Measurements from ENCODE around the gene CCKAR. TPM values are rescaled to one million over a fixed set of nuclear protein-coding genes. Genes with fewer than 3 reads are reported as not detected.

CCKAR gene
- total RNA-seq, 1 donor from 2014 or later, result not detected

GRCh38 chr4:26464420-26465095 lies 25.7 kb downstream of the CCKAR start:
- peaks cover 5% of the 10 kb centered on the region for H3K4me1 ChIP-seq (ENCODE audit: insufficient read depth, low read length)
- H3K36me3 ChIP-seq (ENCODE audit: insufficient read depth, low read length), result no peaks in the 10 kb centered on the region
- H3K4me2 ChIP-seq (ENCODE audit: low read length), result no peak overlapping the region
- H3K27me3 ChIP-seq (ENCODE audit: insufficient read depth, low read length), result no peaks in the 10 kb centered on the region
- no peak overlapping the region for H3K4me3 Mint-ChIP-seq (ENCODE audit: unreplicated experiment)
- FAIRE-seq (no peak), DNase-seq (ENCODE audit: low read depth) (no peak)
- no peak overlapping the region for H3K27ac ChIP-seq (ENCODE audit: low read depth, low read length)
- no peaks in the 10 kb centered on the region for H4K20me1 ChIP-seq (ENCODE audit: insufficient read depth, low read length)
- H3K4me3 ChIP-seq (ENCODE audit: insufficient read depth, low read depth, low read length), result no peak overlapping the region
- H2AFZ ChIP-seq (ENCODE audit: low read depth, low read length), result no peak overlapping the region
- no peak overlapping the region for H3K9ac ChIP-seq (ENCODE audit: low read length)
- peaks cover 4% of the 10 kb centered on the region for H3K9me3 ChIP-seq (ENCODE audit: insufficient read depth, low read depth, low read length)
- no peaks in the 10 kb centered on the region for H3K36me3 Mint-ChIP-seq (ENCODE audit: low read depth, unreplicated experiment)
- no peaks in the 10 kb centered on the region for H3K4me1 Mint-ChIP-seq (ENCODE audit: low read depth, unreplicated experiment)
- no peak overlapping the region for H3K27ac Mint-ChIP-seq (ENCODE audit: unreplicated experiment)
- H3K79me2 ChIP-seq (ENCODE audit: insufficient read depth, low read length), result no peaks in the 10 kb centered on the region
- peaks cover 6% of the 10 kb centered on the region for H3K9me3 Mint-ChIP-seq (ENCODE audit: unreplicated experiment)
- no peak for TF ChIP-seq CTCF (IDR thresholded peaks at IDR 0.05; ENCODE audit: insufficient read depth, low read depth, low read length)
- TF ChIP-seq EZH2 (IDR thresholded peaks at IDR 0.05; ENCODE audit: insufficient read depth, low read length), result no peak
- H3K27me3 Mint-ChIP-seq (ENCODE audit: low read depth, unreplicated experiment), result peaks cover 5% of the 10 kb centered on the region

- Histone ChIP-seq H3K4me2 (ENCODE audit: low read length) (no peak overlapping the region), H2AFZ (ENCODE audit: low read depth, low read length) (no peak overlapping the region), H3K79me2 (ENCODE audit: insufficient read depth, low read length) (no peaks in the 10 kb centered on the region), H3K27me3 (ENCODE audit: insufficient read depth, low read length) (no peaks in the 10 kb centered on the region), H3K27ac (ENCODE audit: low read depth, low read length) (no peak overlapping the region), H3K4me1 (ENCODE audit: insufficient read depth, low read length) (peaks cover 12% of the 10 kb centered on the region), H3K9ac (ENCODE audit: low read length) (no peak overlapping the region), H3K9me3 (ENCODE audit: insufficient read depth, low read depth, low read length) (peaks cover 4% of the 10 kb centered on the region), H3K36me3 (ENCODE audit: insufficient read depth, low read length) (no peaks in the 10 kb centered on the region), H4K20me1 (ENCODE audit: insufficient read depth, low read length) (no peaks in the 10 kb centered on the region), H3K4me3 (ENCODE audit: insufficient read depth, low read depth, low read length) (no peak overlapping the region)
- Mint-ChIP-seq H3K27ac (ENCODE audit: unreplicated experiment) (no peak overlapping the region), H3K4me3 (ENCODE audit: unreplicated experiment) (no peak overlapping the region), H3K4me1 (ENCODE audit: low read depth, unreplicated experiment) (peaks cover 1% of the 10 kb centered on the region), H3K27me3 (ENCODE audit: low read depth, unreplicated experiment) (peaks cover 5% of the 10 kb centered on the region), H3K9me3 (ENCODE audit: unreplicated experiment) (peaks cover 6% of the 10 kb centered on the region), H3K36me3 (ENCODE audit: low read depth, unreplicated experiment) (no peaks in the 10 kb centered on the region)
- DNase-seq (ENCODE audit: low read depth) (no peak), FAIRE-seq (no peak)
- TF ChIP-seq CTCF (IDR thresholded peaks at IDR 0.05; ENCODE audit: insufficient read depth, low read depth, low read length) (no peak), EZH2 (IDR thresholded peaks at IDR 0.05; ENCODE audit: insufficient read depth, low read length) (no peak)
Observed at GRCh38 chr4:26463386-26463785, 26.9 kb downstream of the CCKAR start.

GRCh38 chr4:26462874-26463273 lies 27.4 kb downstream of the CCKAR start:
- Mint-ChIP-seq H3K9me3 (ENCODE audit: unreplicated experiment) (peaks cover 4% of the 10 kb centered on the region), H3K4me3 (ENCODE audit: unreplicated experiment) (no peak overlapping the region), H3K27me3 (ENCODE audit: low read depth, unreplicated experiment) (peaks cover 5% of the 10 kb centered on the region), H3K27ac (ENCODE audit: unreplicated experiment) (no peak overlapping the region), H3K4me1 (ENCODE audit: low read depth, unreplicated experiment) (peaks cover 6% of the 10 kb centered on the region), H3K36me3 (ENCODE audit: low read depth, unreplicated experiment) (no peaks in the 10 kb centered on the region)
- Histone ChIP-seq H3K79me2 (ENCODE audit: insufficient read depth, low read length) (no peaks in the 10 kb centered on the region), H2AFZ (ENCODE audit: low read depth, low read length) (no peak overlapping the region), H3K9ac (ENCODE audit: low read length) (no peak overlapping the region), H3K9me3 (ENCODE audit: insufficient read depth, low read depth, low read length) (peaks cover 4% of the 10 kb centered on the region), H3K4me1 (ENCODE audit: insufficient read depth, low read length) (peaks cover 16% of the 10 kb centered on the region), H3K4me2 (ENCODE audit: low read length) (no peak overlapping the region), H3K27ac (ENCODE audit: low read depth, low read length) (no peak overlapping the region), H3K4me3 (ENCODE audit: insufficient read depth, low read depth, low read length) (no peak overlapping the region), H3K36me3 (ENCODE audit: insufficient read depth, low read length) (no peaks in the 10 kb centered on the region), H3K27me3 (ENCODE audit: insufficient read depth, low read length) (no peaks in the 10 kb centered on the region), H4K20me1 (ENCODE audit: insufficient read depth, low read length) (no peaks in the 10 kb centered on the region)
- DNase-seq (ENCODE audit: low read depth) (no peak), FAIRE-seq (no peak)
- TF ChIP-seq EZH2 (IDR thresholded peaks at IDR 0.05; ENCODE audit: insufficient read depth, low read length), result no peak
- no peak for TF ChIP-seq CTCF (IDR thresholded peaks at IDR 0.05; ENCODE audit: insufficient read depth, low read depth, low read length)

All from astrocyte (in vitro differentiated cells and primary cell).